H1 (cell line): ENCODE results near the gene NBAS. TPM values are rescaled to one million over a fixed set of nuclear protein-coding genes. Genes with fewer than 3 reads are reported as not detected.
A peak's percentile ranks its signal among the peaks of the same experiment; 100 is the strongest.

ENCODE experiments used
- CTCF ChIA-PET: fragments of 300-600 bp; sonication (Branson Sonifier 250); formaldehyde crosslinking; loops from one replicate; lab custom pipeline; 2021; ENCODE audit not compliant: partially characterized antibody; lab: Charles Lee
- POLR2A ChIA-PET: fragments of 300-600 bp; sonication (Branson Sonifier 250); formaldehyde crosslinking; loops from one replicate; lab custom pipeline; 2021; ENCODE audit warnings: inconsistent platforms; ENCODE audit not compliant: partially characterized antibody; lab: Charles Lee
- DNase-seq, 2 experiments: peaks; one replicate each; pipeline versions ENCODE4 v3.0.0 to v3.0.0-alpha.2; 2010 to 2022; ENCODE audit warnings: low spot score in 2 of 2, low read depth in 1 of 2, mixed read lengths in 1 of 2
- FAIRE-seq: peaks from 2 replicates; lab custom pipeline; 2011; peaks lifted over from hg19 to GRCh38; lab: Jason Lieb, UNC
- H2AFZ ChIP-seq: 2 replicates; pipeline ENCODE4 v1.8.1; 2012; ENCODE audit warnings: low read length, inconsistent platforms
- H2AK5ac ChIP-seq: 2 replicates; pipeline ENCODE4 v1.6.1; 2013; ENCODE audit warnings: low read depth, low read length
- H2BK120ac ChIP-seq: replicated peaks from 2 replicates; pipeline ENCODE3; 2013; ENCODE audit warnings: low read depth, low read length, inconsistent platforms
- H2BK12ac ChIP-seq: 2 replicates; pipeline ENCODE4 v1.6.1; 2013; ENCODE audit warnings: low read depth, low read length
- H2BK15ac ChIP-seq: 2 replicates; pipeline ENCODE4 v1.6.1; 2013; ENCODE audit warnings: low read length
- H2BK20ac ChIP-seq: 2 replicates; pipeline ENCODE4 v1.6.1; 2013; ENCODE audit warnings: low read length
- H2BK5ac ChIP-seq: 2 replicates; pipeline ENCODE4 v1.6.1; 2013; ENCODE audit warnings: low read depth, low read length
- H3K14ac ChIP-seq: 2 replicates; pipeline ENCODE4 v1.6.1; 2013; ENCODE audit warnings: inconsistent platforms; ENCODE audit not compliant: insufficient read length
- H3K18ac ChIP-seq: 2 replicates; pipeline ENCODE4 v1.6.1; 2013; ENCODE audit warnings: low read length; ENCODE audit errors: extremely low read depth
- H3K23ac ChIP-seq: 2 replicates; pipeline ENCODE4 v1.6.1; 2013; ENCODE audit warnings: inconsistent platforms; ENCODE audit not compliant: insufficient read length
- H3K23me2 ChIP-seq: 2 replicates; pipeline ENCODE4 v1.6.1; 2013; ENCODE audit warnings: low read depth, low read length
- H3K27ac ChIP-seq: 2 replicates; pipeline ENCODE4 v1.6.1; 2011; ENCODE audit warnings: low read depth, low read length, inconsistent platforms
- H3K27me3 ChIP-seq, 4 experiments: replicated peaks in 1 of 4; 1 replicate in 1 of 4; 2 replicates in 3 of 4; pipeline versions ENCODE4 v1.6.1 to v1.8.1; 2011 to 2013; ENCODE audit warnings: low read length in 3 of 4, mild to moderate bottlenecking in 3 of 4, inconsistent platforms in 2 of 4, mixed read lengths in 2 of 4, moderate library complexity in 1 of 4; ENCODE audit not compliant: control insufficient read depth in 3 of 4, insufficient read depth in 3 of 4; ENCODE audit errors: extremely low read depth in 1 of 4
- H3K36me3 ChIP-seq, 4 experiments: 2 replicates each; pipeline versions ENCODE4 v1.6.1 to v1.8.1; 2011 to 2013; ENCODE audit warnings: mild to moderate bottlenecking in 4 of 4, low read length in 3 of 4, moderate library complexity in 2 of 4, control low read depth in 1 of 4, inconsistent platforms in 1 of 4; ENCODE audit not compliant: insufficient read depth in 4 of 4, control insufficient read depth in 2 of 4
- H3K4ac ChIP-seq: replicated peaks from 2 replicates; pipeline ENCODE3; 2013; ENCODE audit warnings: low read length, low read depth, mixed read lengths, inconsistent platforms; ENCODE audit not compliant: insufficient read length
- H3K4me1 ChIP-seq, 4 experiments: replicated peaks in 1 of 4; 1 replicate in 1 of 4; 2 replicates in 3 of 4; pipeline versions ENCODE4 v1.6.1 to v1.8.1; 2011 to 2013; ENCODE audit warnings: low read length in 3 of 4, inconsistent platforms in 2 of 4, mixed read lengths in 1 of 4; ENCODE audit not compliant: insufficient read depth in 4 of 4, control insufficient read depth in 3 of 4
- H3K4me2 ChIP-seq, 2 experiments: 2 replicates each; pipeline versions ENCODE4 v1.6.1 to v1.8.1; 2011 to 2013; ENCODE audit warnings: low read depth in 2 of 2, low read length in 2 of 2, control low read depth in 1 of 2, inconsistent platforms in 1 of 2, mild to moderate bottlenecking in 1 of 2; ENCODE audit not compliant: insufficient read depth in 1 of 2
- H3K4me3 ChIP-seq, 4 experiments: fragments of 200-600, 300-600 bp in 1 of 4; sonication (generic), shearing (Covaris generic), sonication (Bioruptor Twin) in 1 of 4; 2 replicates each; pipeline versions ENCODE4 v1.5.1 to v1.8.1; 2011 to 2016; ENCODE audit warnings: low read length in 4 of 4, low read depth in 3 of 4, control low read depth in 2 of 4, inconsistent platforms in 2 of 4, mild to moderate bottlenecking in 2 of 4, mixed read lengths in 1 of 4, moderate library complexity in 1 of 4; ENCODE audit not compliant: insufficient read depth in 2 of 4; ENCODE audit errors: extremely low read depth in 1 of 4
- H3K56ac ChIP-seq: replicated peaks from 2 replicates; pipeline ENCODE3; 2013; ENCODE audit warnings: low read depth, mild to moderate bottlenecking, mixed read lengths, low read length, inconsistent platforms; ENCODE audit not compliant: insufficient read length
- H3K79me1 ChIP-seq: 2 replicates; pipeline ENCODE4 v1.6.1; 2013; ENCODE audit warnings: low read depth, low read length, control low read depth
- H3K79me2 ChIP-seq, 2 experiments: 2 replicates each; pipeline versions ENCODE4 v1.6.1 to v1.8.1; 2012 to 2013; ENCODE audit warnings: low read length in 2 of 2, mild to moderate bottlenecking in 2 of 2, inconsistent platforms in 1 of 2; ENCODE audit not compliant: insufficient read depth in 2 of 2, control insufficient read depth in 1 of 2
- H3K9ac ChIP-seq, 4 experiments: replicated peaks in 1 of 4; 1 replicate in 1 of 4; 2 replicates in 3 of 4; pipeline versions ENCODE4 v1.6.1 to v1.8.1; 2011 to 2013; ENCODE audit warnings: low read depth in 3 of 4, low read length in 3 of 4, control low read depth in 2 of 4, mild to moderate bottlenecking in 2 of 4, moderate library complexity in 2 of 4, inconsistent platforms in 1 of 4; ENCODE audit errors: extremely low read depth in 1 of 4
- H3K9me3 ChIP-seq, 2 experiments: 2 replicates each; pipeline versions ENCODE4 v1.6.1 to v1.8.1; 2012 to 2013; ENCODE audit warnings: mild to moderate bottlenecking in 2 of 2, moderate library complexity in 2 of 2, control low read depth in 1 of 2, inconsistent platforms in 1 of 2, low read depth in 1 of 2, low read length in 1 of 2, mixed read lengths in 1 of 2; ENCODE audit not compliant: insufficient read depth in 2 of 2
- H4K20me1 ChIP-seq, 2 experiments: replicated peaks in 1 of 2; 2 replicates each; pipeline versions ENCODE3 to v1.8.1; 2011 to 2013; ENCODE audit warnings: inconsistent platforms in 2 of 2, low read length in 2 of 2, mild to moderate bottlenecking in 1 of 2; ENCODE audit not compliant: insufficient read depth in 2 of 2, control insufficient read depth in 1 of 2
- H4K5ac ChIP-seq: 2 replicates; pipeline ENCODE4 v1.6.1; 2013; ENCODE audit warnings: low read length, low read depth, mixed read lengths, inconsistent platforms; ENCODE audit not compliant: insufficient read length
- H4K8ac ChIP-seq: 2 replicates; pipeline ENCODE4 v1.8.0; 2013; ENCODE audit warnings: mild to moderate bottlenecking, moderate library complexity, low read length, inconsistent platforms; ENCODE audit not compliant: insufficient read depth; ENCODE audit errors: extremely low read depth
- H4K91ac ChIP-seq: replicated peaks from 2 replicates; pipeline ENCODE3; 2013; ENCODE audit warnings: low read length, mixed read lengths, inconsistent platforms; ENCODE audit not compliant: insufficient read length
- CHD2 ChIP-seq: IDR thresholded peaks from 2 replicates; pipeline ENCODE4 v1.6.1; 2012; ENCODE audit warnings: low read length, improper control_type of control experiment
- POLR2A ChIP-seq, 2 experiments: IDR thresholded peaks; 1 replicate in 1 of 2; 2 replicates in 1 of 2; pipeline ENCODE4 v1.6.1; 2011; ENCODE audit warnings: low read depth in 2 of 2, low read length in 2 of 2, mild to moderate bottlenecking in 2 of 2; ENCODE audit errors: control extremely low read depth in 1 of 2
- WGBS, 2 experiments: shearing (Covaris generic) in 1 of 2; methylation state at CpG; one replicate each; pipeline versions ENCODE4 v1.1.6 to v1.1.7; 2013 to 2015; ENCODE audit warnings: low lambda C conversion rate in 2 of 2, mixed read lengths in 2 of 2, inconsistent platforms in 1 of 2, low coverage in 1 of 2, missing lambda C conversion rate in 1 of 2; ENCODE audit not compliant: insufficient replicate concordance in 2 of 2, insufficient coverage in 1 of 2, insufficient read length in 1 of 2; ENCODE audit errors: extremely low coverage in 1 of 2, missing lambda C conversion rate in 1 of 2; 5-methylcytosine and 5-hydroxymethylcytosine counted together
- polyA plus RNA-seq, 7 experiments: library from polyadenylated mRNA; depleted of rRNA in 3 of 7; stranded (reverse) in 5 of 7; unstranded in 2 of 7; fragments of >200 nt in 5 of 7; fragments of 200-250 nt in 2 of 7; gene quantifications; 1 replicate in 5 of 7; 2 replicates in 1 of 7; 4 replicates in 1 of 7; pipeline versions ENCODE4 v1.2.1 to v1.2.3, GENCODE V29; 2011 to 2013; ENCODE audit warnings: missing spikeins in 2 of 7, mixed read lengths in 2 of 7
- total RNA-seq: library from RNA; stranded (reverse); fragmentation: NEBNext Ultra II Directional; extraction: Animal tissue kit (Norgen Biotek cat#: 25700); gene quantifications from 2 replicates; pipeline ENCODE4 v1.2.1, GENCODE V29; 2021
- TF ChIP-seq, protein P1 (sequence below), 3 experiments: IDR thresholded peaks; 1 replicate in 2 of 3; 2 replicates in 1 of 3; pipeline versions ENCODE4 v1.5.1 to v1.6.1; 2011; ENCODE audit warnings: low read length in 3 of 3, mild to moderate bottlenecking in 3 of 3, inconsistent platforms in 2 of 3, low read depth in 1 of 3, moderate library complexity in 1 of 3; ENCODE audit not compliant: insufficient read depth in 1 of 3; ENCODE audit errors: control extremely low read depth in 1 of 3

The NBAS gene
- total and polyA plus RNA-seq, 2 of the 8 experiments (the other 6 are each of a cell fraction or from before 2014, with no cell fraction given) = 19.6 to 34.8 TPM

DNA sequence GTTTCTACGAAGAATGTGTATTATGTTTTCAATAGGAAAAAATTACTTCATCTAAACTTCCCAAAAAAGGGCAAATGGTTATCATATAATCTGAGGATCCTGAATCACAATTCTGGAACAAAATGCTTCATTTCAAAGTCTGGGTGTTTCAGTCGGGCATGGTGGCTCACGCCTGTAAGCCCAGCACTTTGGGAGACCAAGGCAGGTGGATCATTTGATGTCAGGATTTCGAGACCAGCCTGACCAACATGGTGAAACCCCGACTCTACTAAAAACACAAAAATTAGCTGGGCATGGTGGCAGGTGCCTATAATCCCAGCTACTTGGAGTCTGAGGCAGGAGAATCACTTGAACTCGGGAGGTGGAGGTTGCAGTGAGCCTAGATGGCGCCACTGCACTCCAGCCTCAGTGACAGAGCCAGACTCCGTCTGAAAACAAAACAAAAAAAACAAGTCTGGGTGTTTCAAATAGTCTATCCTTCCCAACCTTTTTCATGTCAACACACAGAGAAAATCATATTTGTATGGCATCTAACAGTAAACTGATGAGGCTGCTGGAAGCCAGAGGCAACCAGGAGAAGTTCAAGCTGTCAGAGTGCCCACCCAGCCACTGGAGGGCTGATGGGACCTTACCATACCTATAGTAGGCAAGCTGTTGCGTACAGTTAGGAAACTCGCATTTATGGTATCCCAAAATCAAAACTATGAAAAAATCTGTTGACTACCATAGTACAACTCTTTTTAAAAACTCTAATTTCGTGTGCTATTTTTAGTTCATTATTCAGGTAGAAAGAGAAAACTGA lies 14.6 kb downstream of the NBAS start:
- H2BK12ac ChIP-seq = no peak overlapping the region
- H3K23me2 ChIP-seq = no peaks in the 10 kb centered on the region
- no peak overlapping the region for H2BK120ac ChIP-seq
- no peak overlapping the region for H3K4me3 ChIP-seq
- no peaks in the 10 kb centered on the region for H3K79me1 ChIP-seq
- no peak for TF ChIP-seq POLR2A (IDR thresholded peaks at IDR 0.05; ENCODE audit: control extremely low read depth in 1 of 2, low read depth in 2 of 2, low read length in 2 of 2)
- no peak for TF ChIP-seq CHD2
- TF ChIP-seq, protein P1, sequence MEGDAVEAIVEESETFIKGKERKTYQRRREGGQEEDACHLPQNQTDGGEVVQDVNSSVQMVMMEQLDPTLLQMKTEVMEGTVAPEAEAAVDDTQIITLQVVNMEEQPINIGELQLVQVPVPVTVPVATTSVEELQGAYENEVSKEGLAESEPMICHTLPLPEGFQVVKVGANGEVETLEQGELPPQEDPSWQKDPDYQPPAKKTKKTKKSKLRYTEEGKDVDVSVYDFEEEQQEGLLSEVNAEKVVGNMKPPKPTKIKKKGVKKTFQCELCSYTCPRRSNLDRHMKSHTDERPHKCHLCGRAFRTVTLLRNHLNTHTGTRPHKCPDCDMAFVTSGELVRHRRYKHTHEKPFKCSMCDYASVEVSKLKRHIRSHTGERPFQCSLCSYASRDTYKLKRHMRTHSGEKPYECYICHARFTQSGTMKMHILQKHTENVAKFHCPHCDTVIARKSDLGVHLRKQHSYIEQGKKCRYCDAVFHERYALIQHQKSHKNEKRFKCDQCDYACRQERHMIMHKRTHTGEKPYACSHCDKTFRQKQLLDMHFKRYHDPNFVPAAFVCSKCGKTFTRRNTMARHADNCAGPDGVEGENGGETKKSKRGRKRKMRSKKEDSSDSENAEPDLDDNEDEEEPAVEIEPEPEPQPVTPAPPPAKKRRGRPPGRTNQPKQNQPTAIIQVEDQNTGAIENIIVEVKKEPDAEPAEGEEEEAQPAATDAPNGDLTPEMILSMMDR (IDR thresholded peaks at IDR 0.05; ENCODE audit: control extremely low read depth in 1 of 3, insufficient read depth in 1 of 3, low read depth in 1 of 3, low read length in 3 of 3) = peak; percentile 8 to 56 (median 42); a peak in 3 of 4 replicates
- H3K14ac ChIP-seq = no peak overlapping the region
- H4K91ac ChIP-seq = no peak overlapping the region
- DNase-seq (peak in 1 of 2 experiments; percentile 48), FAIRE-seq (no peak)
- WGBS, 2 experiments = 81% methylated on average over 11 of the region's 11 CpGs; no CpG with 5 or more reads in 1 of the 2 experiments
- no peak overlapping the region for H2BK20ac ChIP-seq
- H4K20me1 ChIP-seq = no peaks in the 10 kb centered on the region
- no peak overlapping the region for H3K4me2 ChIP-seq
- POLR2A ChIA-PET = no interaction called here
- H3K4ac ChIP-seq = no peak overlapping the region
- H3K27me3 ChIP-seq = no peaks in the 10 kb centered on the region
- no peak overlapping the region for H3K56ac ChIP-seq
- H3K9me3 ChIP-seq = no peaks in the 10 kb centered on the region
- no peak overlapping the region for H2BK15ac ChIP-seq
- no peak overlapping the region for H3K18ac ChIP-seq
- no peaks in the 10 kb centered on the region for H3K79me2 ChIP-seq
- H2AK5ac ChIP-seq = no peak overlapping the region
- no peak overlapping the region for H4K8ac ChIP-seq
- H4K5ac ChIP-seq = no peak overlapping the region
- no peak overlapping the region for H3K9ac ChIP-seq
- H3K23ac ChIP-seq = no peak overlapping the region
- H3K27ac ChIP-seq = no peak overlapping the region
- H2BK5ac ChIP-seq = no peak overlapping the region
- H3K4me1 ChIP-seq = no peaks in the 10 kb centered on the region
- CTCF ChIA-PET = interaction anchor here (0.8 to 2.5 kb wide), 19 partner anchors 8 to 477 kb away, joined by 3 to 18 read pairs (median 5); partner anchors contain the start of gene NBAS
- H3K36me3 ChIP-seq = no peaks in the 10 kb centered on the region
- H2AFZ ChIP-seq = no peak overlapping the region
